K562 (cell line): ENCODE results near the gene ALKBH3. TPM values are rescaled to one million over a fixed set of nuclear protein-coding genes. Genes with fewer than 3 reads are reported as not detected.
A peak's percentile ranks its signal among the peaks of the same experiment; 100 is the strongest.

Experiments used
- FOXA1 ChIP-seq: fragments of 450-650 bp; IDR thresholded peaks from 2 replicates; pipeline ENCODE4 v1.6.1; 2016; ENCODE audit warnings: mild to moderate bottlenecking, borderline replicate concordance
- ILF3 ChIP-seq: fragments of 450-650 bp; IDR thresholded peaks from 2 replicates; pipeline ENCODE4 v1.6.1; 2018; ENCODE audit warnings: antibody characterized with exemption, mild to moderate bottlenecking, moderate library complexity, borderline replicate concordance
- IRF2 ChIP-seq: sonication (generic); formaldehyde crosslinking; IDR thresholded peaks from 2 replicates; pipeline ENCODE4 v1.8.1; 2022; ENCODE audit warnings: mild to moderate bottlenecking, missing genetic modification reagents
- KAT8 ChIP-seq: fragments of 450-650 bp; IDR thresholded peaks from 2 replicates; pipeline ENCODE4 v1.6.1; 2016; ENCODE audit warnings: low read depth, mild to moderate bottlenecking
- NR2C1 ChIP-seq, 2 experiments: fragments of 450-650 bp; IDR thresholded peaks; 2 replicates each; pipeline ENCODE4 v1.6.1; 2017; ENCODE audit warnings: mild to moderate bottlenecking in 2 of 2, antibody characterized with exemption in 1 of 2, inconsistent platforms in 1 of 2, missing compliant biosample characterization in 1 of 2, missing genetic modification characterization in 1 of 2
- PML ChIP-seq: IDR thresholded peaks from 2 replicates; pipeline ENCODE4 v1.6.1; 2012; ENCODE audit warnings: low read length, inconsistent platforms
- SRSF3 ChIP-seq: fragments of 200-400 bp; formaldehyde crosslinking; IDR thresholded peaks from 2 replicates; pipeline ENCODE4 v1.6.1; 2016; ENCODE audit warnings: mild to moderate bottlenecking, low read length, moderate library complexity; ENCODE audit not compliant: insufficient read depth
- TBP ChIP-seq: optimal IDR thresholded peaks from 2 replicates; pipeline ENCODE3; 2011; ENCODE audit warnings: low read depth, low read length, improper control_type of control experiment
- TEAD1 ChIP-seq, 2 experiments: fragments of 450-650 bp in 1 of 2; sonication (generic) in 1 of 2; formaldehyde crosslinking; IDR thresholded peaks; 2 replicates each; pipeline versions ENCODE4 v1.4.0 to v1.8.0; 2020 to 2022; ENCODE audit warnings: mild to moderate bottlenecking in 2 of 2, missing genetic modification reagents in 1 of 2
- ZFX ChIP-seq: sonication (generic); formaldehyde crosslinking; IDR thresholded peaks from 2 replicates; pipeline ENCODE4 v1.8.0; 2022; ENCODE audit warnings: mild to moderate bottlenecking, missing genetic modification reagents, moderate library complexity
- ZNF3 ChIP-seq: fragments of 250-450 bp; sonication (Bioruptor Pico); IDR thresholded peaks from 2 replicates; pipeline ENCODE4 v1.5.0; 2021; ENCODE audit warnings: mild to moderate bottlenecking, moderate library complexity
- ZNF551 ChIP-seq: fragments of 250-450 bp; sonication (Bioruptor Pico); IDR thresholded peaks from 2 replicates; pipeline ENCODE4 v1.5.0; 2021; ENCODE audit warnings: mild to moderate bottlenecking, moderate library complexity
- ZNF589 ChIP-seq: fragments of 200-800 bp; sonication (Bioruptor generic); IDR thresholded peaks from 2 replicates; pipeline ENCODE4 v1.6.1; 2016; ENCODE audit warnings: low read depth, missing genetic modification characterization, missing compliant biosample characterization
- ZNF695 ChIP-seq: fragments of 450-650 bp; formaldehyde crosslinking; IDR thresholded peaks from 2 replicates; pipeline ENCODE4 v1.4.0; 2020; ENCODE audit warnings: mild to moderate bottlenecking, moderate library complexity
- ZNF717 ChIP-seq: fragments of 250-450 bp; sonication (Bioruptor Pico); IDR thresholded peaks from 2 replicates; pipeline ENCODE4 v1.5.0; 2021
- polyA plus RNA-seq, 8 experiments: library from polyadenylated mRNA; depleted of rRNA in 4 of 8; stranded (reverse) in 5 of 8; unstranded in 3 of 8; fragments of >200 nt; fragmentation: Nextera tagmentation in 2 of 8; fragmentation: Illumina TruSeq in 1 of 8; extraction: Ambion mirVana in 2 of 8; extraction: Trizol in 1 of 8; gene quantifications; 2 replicates each; pipeline versions ENCODE4 v1.2.1 to v1.2.3, GENCODE V29; 2011 to 2014; ENCODE audit warnings: inconsistent platforms in 1 of 8, missing spikeins in 1 of 8
- total RNA-seq, 7 experiments: library from RNA; depleted of rRNA in 6 of 7; stranded (reverse); fragments of >200 nt in 6 of 7; fragmentation: Illumina TruSeq in 2 of 7; extraction: Trizol in 2 of 7; gene quantifications; 2 replicates each; pipeline versions ENCODE4 v1.2.1 to v1.2.3, GENCODE V29; 2011 to 2021; ENCODE audit warnings: low replicate concordance in 1 of 7
- TF ChIP-seq, protein P1 (sequence below): IDR thresholded peaks from 3 replicates; pipeline ENCODE4 v1.6.1; 2011; ENCODE audit warnings: borderline replicate concordance, mild to moderate bottlenecking, moderate library complexity; ENCODE audit not compliant: insufficient read length; ENCODE audit errors: extremely low read depth

ALKBH3 gene
- total and polyA plus RNA-seq, 9 of the 15 experiments (the other 6 are each of a cell fraction or from before 2014, with no cell fraction given), result 16.0 to 49.9 (median 36.5) TPM

DNA sequence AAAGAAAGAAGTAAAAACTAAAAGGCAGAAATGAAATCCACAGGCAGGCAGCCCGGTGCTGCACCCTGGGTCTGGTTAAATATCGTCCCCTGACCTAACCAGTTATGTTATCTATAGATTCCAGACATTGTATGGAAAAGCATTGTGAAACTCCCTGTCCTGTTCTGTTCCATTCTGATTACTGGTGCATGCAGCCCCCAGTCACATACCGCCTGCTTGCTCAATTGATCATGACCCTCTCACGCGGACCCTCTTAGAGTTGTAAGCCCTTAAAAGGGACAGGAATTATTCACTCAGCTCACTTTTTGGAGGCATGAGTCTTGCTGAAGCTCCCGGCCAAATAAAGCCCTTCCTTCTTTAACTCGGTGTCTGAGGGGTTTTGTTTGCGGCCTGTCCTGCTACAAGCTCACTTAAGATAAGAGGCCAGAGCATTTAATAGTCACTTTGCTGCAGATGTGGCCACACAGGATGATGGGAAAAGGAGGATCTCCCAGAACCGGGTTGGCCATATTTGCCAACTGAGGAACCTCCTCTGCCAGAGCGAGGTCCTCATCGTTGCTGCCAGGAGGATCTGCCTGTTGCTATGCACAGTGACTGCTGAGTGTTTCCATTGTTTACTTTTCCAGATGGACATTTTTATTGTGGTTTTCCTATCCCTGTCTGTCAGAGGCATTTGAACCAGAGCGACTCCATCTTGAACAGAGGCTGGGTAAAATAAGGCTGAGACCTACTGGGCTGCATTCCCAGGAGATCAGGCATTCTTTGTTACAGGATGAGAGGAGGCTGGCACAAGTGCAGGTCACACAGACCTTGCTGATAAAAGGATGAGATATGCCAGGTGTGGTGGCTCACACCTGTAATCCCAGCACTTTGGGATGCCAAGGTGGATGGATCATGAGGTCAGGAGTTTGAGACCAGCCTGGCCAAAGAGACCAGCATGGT is 72.0 kb downstream of the ALKBH3 start (continued):
- TF ChIP-seq, protein P1, sequence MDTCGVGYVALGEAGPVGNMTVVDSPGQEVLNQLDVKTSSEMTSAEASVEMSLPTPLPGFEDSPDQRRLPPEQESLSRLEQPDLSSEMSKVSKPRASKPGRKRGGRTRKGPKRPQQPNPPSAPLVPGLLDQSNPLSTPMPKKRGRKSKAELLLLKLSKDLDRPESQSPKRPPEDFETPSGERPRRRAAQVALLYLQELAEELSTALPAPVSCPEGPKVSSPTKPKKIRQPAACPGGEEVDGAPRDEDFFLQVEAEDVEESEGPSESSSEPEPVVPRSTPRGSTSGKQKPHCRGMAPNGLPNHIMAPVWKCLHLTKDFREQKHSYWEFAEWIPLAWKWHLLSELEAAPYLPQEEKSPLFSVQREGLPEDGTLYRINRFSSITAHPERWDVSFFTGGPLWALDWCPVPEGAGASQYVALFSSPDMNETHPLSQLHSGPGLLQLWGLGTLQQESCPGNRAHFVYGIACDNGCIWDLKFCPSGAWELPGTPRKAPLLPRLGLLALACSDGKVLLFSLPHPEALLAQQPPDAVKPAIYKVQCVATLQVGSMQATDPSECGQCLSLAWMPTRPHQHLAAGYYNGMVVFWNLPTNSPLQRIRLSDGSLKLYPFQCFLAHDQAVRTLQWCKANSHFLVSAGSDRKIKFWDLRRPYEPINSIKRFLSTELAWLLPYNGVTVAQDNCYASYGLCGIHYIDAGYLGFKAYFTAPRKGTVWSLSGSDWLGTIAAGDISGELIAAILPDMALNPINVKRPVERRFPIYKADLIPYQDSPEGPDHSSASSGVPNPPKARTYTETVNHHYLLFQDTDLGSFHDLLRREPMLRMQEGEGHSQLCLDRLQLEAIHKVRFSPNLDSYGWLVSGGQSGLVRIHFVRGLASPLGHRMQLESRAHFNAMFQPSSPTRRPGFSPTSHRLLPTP, result no peak
- TF ChIP-seq NR2C1 (IDR thresholded peaks at IDR 0.05) (peak; percentile 22; the same call in 1 of the 2 replicates), NR2C1 (tag; IDR thresholded peaks at IDR 0.05) (peak; percentile 97), ZNF695 (CRISPR knock-in tag) (peak; percentile 63; the same call in 1 of the 2 replicates), ZNF589 (peak; percentile 97), ZFX (CRISPR knock-in tag) (peak; percentile 61; the same call in 1 of the 2 replicates), IRF2 (CRISPR knock-in tag) (no peak), KAT8 (no peak), ZNF3 (CRISPR knock-in tag) (no peak), ILF3 (no peak), TBP (no peak), ZNF551 (peak; percentile 85), PML (peak; percentile 86), ZNF717 (CRISPR knock-in tag) (peak; percentile 89; the same call in 1 of the 2 replicates), TEAD1 (CRISPR knock-in tag; IDR thresholded peaks at IDR 0.05) (peak; percentile 85 to 97), FOXA1 (no peak), SRSF3 (no peak)
